ENCODE measurements around the gene STXBP4. TPM values are rescaled to one million over a fixed set of nuclear protein-coding genes. Genes with fewer than 3 reads are reported as not detected.

STXBP4 gene
- total and polyA plus RNA-seq, 2 donors (not counting 3 experiments of a cell fraction or from before 2014, with no cell fraction given): 1.9 to 12.9 TPM

DNA sequence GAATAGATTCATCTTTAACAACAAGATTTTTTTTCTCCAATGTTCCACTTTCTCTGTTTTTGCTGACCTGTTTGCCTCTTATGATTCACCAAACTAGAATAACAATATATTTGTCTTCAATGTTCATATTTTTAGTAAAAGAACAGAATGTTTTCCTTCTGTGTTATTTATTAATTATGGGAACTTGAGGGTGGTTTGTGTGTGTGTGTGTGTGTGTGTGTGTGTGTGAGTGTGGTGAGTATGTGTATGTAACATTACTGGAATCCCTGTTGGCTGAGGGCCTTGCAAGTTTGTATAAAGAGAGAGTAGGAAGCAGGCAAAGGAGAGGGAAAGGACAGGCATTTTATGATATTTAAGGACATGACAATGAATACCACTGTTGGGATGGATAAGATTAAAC lies 13.8 kb downstream of the STXBP4 start:
- Histone ChIP-seq H3K27me3 (ENCODE audit: control insufficient read depth in 2 of 2, insufficient read depth in 2 of 2, low read length in 2 of 2) (no peaks in the 10 kb centered on the region), H3K27ac (ENCODE audit: insufficient read depth, low read depth, low read length) (no peak overlapping the region), H3K4me1 (ENCODE audit: control insufficient read depth, extremely low read depth, insufficient read depth, low read length) (peaks cover 5% of the 10 kb centered on the region), H2AFZ (ENCODE audit: low read depth, low read length) (no peak overlapping the region), H3K4me3 (replicated peaks in 1 of 3; ENCODE audit: insufficient read depth in 1 of 3, low read depth in 1 of 3, low read length in 3 of 3) (no peak overlapping the region), H3K79me2 (ENCODE audit: control insufficient read depth, insufficient read depth, low read length) (no peaks in the 10 kb centered on the region), H3K9me3 (replicated peaks; ENCODE audit: control insufficient read depth, insufficient read depth, low read length) (no peaks in the 10 kb centered on the region), H3K36me3 (ENCODE audit: control insufficient read depth in 2 of 2, extremely low read depth in 1 of 2, insufficient read depth in 2 of 2, low read length in 2 of 2) (no peaks in the 10 kb centered on the region), H3K9ac (replicated peaks; ENCODE audit: extremely low read depth, insufficient read depth, low read length) (no peak overlapping the region), H3K4me2 (ENCODE audit: insufficient read depth, low read length) (no peak overlapping the region), H3K9me1 (replicated peaks; ENCODE audit: control insufficient read depth, extremely low read depth, insufficient read depth, low read length) (no peaks in the 10 kb centered on the region), H4K20me1 (replicated peaks; ENCODE audit: control insufficient read depth, extremely low read depth, insufficient read depth, low read length) (no peaks in the 10 kb centered on the region)
- POLR2A ChIA-PET: no interaction called here
- FAIRE-seq (no peak), DNase-seq (ENCODE audit: low read depth, low spot score) (peak; percentile 44)
- CTCF ChIA-PET: no interaction called here
- dilution Hi-C loops (cut with MboI; ENCODE audit: extremely low pct_ligation_motif_present, low sequenced_read_pairs) (no loop called here), intact Hi-C loops (cut with micrococcal nuclease) (no loop called here)
- TF ChIP-seq EZH2 (IDR thresholded peaks at IDR 0.05; ENCODE audit: borderline replicate concordance, low read depth, low read length, severe bottlenecking): no peak
- TF ChIP-seq, protein P1, sequence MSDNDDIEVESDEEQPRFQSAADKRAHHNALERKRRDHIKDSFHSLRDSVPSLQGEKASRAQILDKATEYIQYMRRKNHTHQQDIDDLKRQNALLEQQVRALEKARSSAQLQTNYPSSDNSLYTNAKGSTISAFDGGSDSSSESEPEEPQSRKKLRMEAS (IDR thresholded peaks at IDR 0.05; ENCODE audit: insufficient read depth, insufficient read length): no peak
- TF ChIP-seq, protein P2, sequence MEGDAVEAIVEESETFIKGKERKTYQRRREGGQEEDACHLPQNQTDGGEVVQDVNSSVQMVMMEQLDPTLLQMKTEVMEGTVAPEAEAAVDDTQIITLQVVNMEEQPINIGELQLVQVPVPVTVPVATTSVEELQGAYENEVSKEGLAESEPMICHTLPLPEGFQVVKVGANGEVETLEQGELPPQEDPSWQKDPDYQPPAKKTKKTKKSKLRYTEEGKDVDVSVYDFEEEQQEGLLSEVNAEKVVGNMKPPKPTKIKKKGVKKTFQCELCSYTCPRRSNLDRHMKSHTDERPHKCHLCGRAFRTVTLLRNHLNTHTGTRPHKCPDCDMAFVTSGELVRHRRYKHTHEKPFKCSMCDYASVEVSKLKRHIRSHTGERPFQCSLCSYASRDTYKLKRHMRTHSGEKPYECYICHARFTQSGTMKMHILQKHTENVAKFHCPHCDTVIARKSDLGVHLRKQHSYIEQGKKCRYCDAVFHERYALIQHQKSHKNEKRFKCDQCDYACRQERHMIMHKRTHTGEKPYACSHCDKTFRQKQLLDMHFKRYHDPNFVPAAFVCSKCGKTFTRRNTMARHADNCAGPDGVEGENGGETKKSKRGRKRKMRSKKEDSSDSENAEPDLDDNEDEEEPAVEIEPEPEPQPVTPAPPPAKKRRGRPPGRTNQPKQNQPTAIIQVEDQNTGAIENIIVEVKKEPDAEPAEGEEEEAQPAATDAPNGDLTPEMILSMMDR (IDR thresholded peaks at IDR 0.05; ENCODE audit: extremely low read depth in 1 of 2, insufficient read depth in 1 of 2, low read depth in 1 of 2, low read length in 2 of 2): no peak
- TF ChIP-seq POLR2A (IDR thresholded peaks at IDR 0.05; ENCODE audit: low read depth, low read length): no peak
- no peak for TF ChIP-seq POLR2AphosphoS5 (IDR thresholded peaks at IDR 0.05; ENCODE audit: insufficient read depth, low read depth, low read length)
- BruUV-seq (replicated peaks): no TSS peak

DNA sequence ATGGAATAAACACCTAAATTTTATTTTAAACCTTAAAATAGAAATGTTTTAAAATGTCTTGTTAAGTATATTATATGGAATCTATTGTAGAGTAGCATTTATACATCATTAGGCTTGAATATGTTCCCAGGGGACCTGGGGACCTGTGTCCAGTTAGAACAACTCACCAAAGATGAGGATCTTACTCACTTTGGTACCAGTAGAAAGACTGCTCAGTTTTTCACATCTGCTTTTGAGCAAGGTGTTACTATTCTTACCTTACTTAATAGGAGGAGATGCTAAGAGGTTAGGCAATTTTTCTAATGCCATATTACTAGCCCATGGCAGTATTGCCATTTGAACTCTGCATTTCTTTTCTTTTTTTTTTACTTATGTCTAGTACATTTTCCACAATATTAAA lies 14.7 kb downstream of the STXBP4 start:
- H3K4me2 ChIP-seq (ENCODE audit: insufficient read depth, low read length): no peak overlapping the region
- FAIRE-seq (no peak), DNase-seq (ENCODE audit: low read depth, low spot score) (no peak)
- H3K79me2 ChIP-seq (ENCODE audit: control insufficient read depth, insufficient read depth, low read length): no peaks in the 10 kb centered on the region
- dilution Hi-C loops (cut with MboI; ENCODE audit: extremely low pct_ligation_motif_present, low sequenced_read_pairs): no loop called here
- H3K9me1 ChIP-seq (replicated peaks; ENCODE audit: control insufficient read depth, extremely low read depth, insufficient read depth, low read length): no peaks in the 10 kb centered on the region
- no peaks in the 10 kb centered on the region for H4K20me1 ChIP-seq (replicated peaks; ENCODE audit: control insufficient read depth, extremely low read depth, insufficient read depth, low read length)
- H3K4me3 ChIP-seq (replicated peaks in 1 of 3; ENCODE audit: insufficient read depth in 1 of 3, low read depth in 1 of 3, low read length in 3 of 3): no peak overlapping the region
- no peak overlapping the region for H3K9ac ChIP-seq (replicated peaks; ENCODE audit: extremely low read depth, insufficient read depth, low read length)
- ChIA-PET CTCF (no interaction called here), POLR2A (no interaction called here)
- no peaks in the 10 kb centered on the region for H3K9me3 ChIP-seq (replicated peaks; ENCODE audit: control insufficient read depth, insufficient read depth, low read length)
- H3K27ac ChIP-seq (ENCODE audit: insufficient read depth, low read depth, low read length): no peak overlapping the region
- TF ChIP-seq, protein P2 (IDR thresholded peaks at IDR 0.05; ENCODE audit: extremely low read depth in 1 of 2, insufficient read depth in 1 of 2, low read depth in 1 of 2, low read length in 2 of 2): no peak
- no peak for TF ChIP-seq EZH2 (IDR thresholded peaks at IDR 0.05; ENCODE audit: borderline replicate concordance, low read depth, low read length, severe bottlenecking)
- no peak for TF ChIP-seq JUN (IDR thresholded peaks at IDR 0.05; ENCODE audit: borderline replicate concordance, insufficient read depth, insufficient read length, low read depth)
- TF ChIP-seq POLR2AphosphoS5 (IDR thresholded peaks at IDR 0.05; ENCODE audit: insufficient read depth, low read depth, low read length): no peak
- no peak for TF ChIP-seq GATA2 (IDR thresholded peaks at IDR 0.05; ENCODE audit: insufficient read depth, insufficient read length, low read depth, low read length)
- TF ChIP-seq MYC (IDR thresholded peaks at IDR 0.05; ENCODE audit: low read depth, low read length): no peak
- TF ChIP-seq POLR2A (IDR thresholded peaks at IDR 0.05; ENCODE audit: low read depth, low read length): no peak
- no peak for TF ChIP-seq FOS (IDR thresholded peaks at IDR 0.05; ENCODE audit: borderline replicate concordance, insufficient read depth, low read length)
- TF ChIP-seq, protein P1 (IDR thresholded peaks at IDR 0.05; ENCODE audit: insufficient read depth, insufficient read length): no peak
- H2AFZ ChIP-seq (ENCODE audit: low read depth, low read length): no peak overlapping the region
- no peaks in the 10 kb centered on the region for H3K27me3 ChIP-seq (ENCODE audit: control insufficient read depth in 2 of 2, insufficient read depth in 2 of 2, low read length in 2 of 2)
- intact Hi-C loops (cut with micrococcal nuclease): no loop called here
- H3K36me3 ChIP-seq (ENCODE audit: control insufficient read depth in 2 of 2, extremely low read depth in 1 of 2, insufficient read depth in 2 of 2, low read length in 2 of 2): no peaks in the 10 kb centered on the region
- no TSS peak for BruUV-seq (replicated peaks)
- H3K4me1 ChIP-seq (ENCODE audit: control insufficient read depth, extremely low read depth, insufficient read depth, low read length): peaks cover 5% of the 10 kb centered on the region
